CD4-positive, alpha-beta T cell treated with Interleukin-17A for 4 hours (primary cell): Measurements from ENCODE around the gene RGS6.

Experiments
- DNase-seq: peaks from one replicate; pipeline ENCODE4 v3.0.0-alpha.2; 2020; ENCODE audit warnings: mixed read lengths

RGS6 gene

DNA sequence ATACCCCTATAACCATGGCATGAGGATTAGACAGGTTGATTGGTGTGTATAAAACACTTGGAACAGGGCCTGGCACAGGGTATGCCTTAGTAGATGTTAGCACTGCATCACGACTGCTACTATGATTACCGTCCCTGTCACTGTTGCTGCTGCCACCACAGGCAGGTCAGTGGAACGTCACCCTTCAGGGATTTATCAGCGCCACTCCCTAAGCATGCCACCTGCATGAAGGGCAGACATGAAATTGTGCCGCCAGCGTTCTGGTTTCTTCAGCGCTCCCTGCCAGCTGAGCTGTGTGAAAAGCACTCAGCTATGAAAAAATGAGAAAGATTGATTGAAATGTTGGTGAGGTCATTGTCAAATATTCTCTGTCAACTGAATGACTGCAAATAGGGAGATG is 484.7 kb downstream of the RGS6 start:
- no peak for DNase-seq

DNA sequence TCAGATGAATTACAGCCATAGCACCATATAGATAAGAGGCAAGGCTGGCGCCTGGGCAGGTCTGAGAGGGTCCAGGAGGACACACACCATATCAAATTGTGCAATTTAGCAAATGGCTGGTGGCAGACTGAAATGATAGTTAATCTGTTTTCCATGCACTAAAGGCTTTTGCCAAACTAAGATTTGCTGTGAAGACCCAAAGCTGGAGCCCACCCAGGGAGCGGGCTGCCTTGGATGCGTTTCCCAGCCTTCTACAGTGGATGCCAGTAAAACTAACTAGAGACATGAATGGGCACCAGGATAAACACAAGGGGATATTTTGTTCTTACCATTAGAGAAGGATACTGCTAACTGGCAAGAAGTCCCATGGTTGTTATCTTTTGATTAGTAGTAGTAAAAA is 486.6 kb downstream of the RGS6 start:
- no peak for DNase-seq

DNA sequence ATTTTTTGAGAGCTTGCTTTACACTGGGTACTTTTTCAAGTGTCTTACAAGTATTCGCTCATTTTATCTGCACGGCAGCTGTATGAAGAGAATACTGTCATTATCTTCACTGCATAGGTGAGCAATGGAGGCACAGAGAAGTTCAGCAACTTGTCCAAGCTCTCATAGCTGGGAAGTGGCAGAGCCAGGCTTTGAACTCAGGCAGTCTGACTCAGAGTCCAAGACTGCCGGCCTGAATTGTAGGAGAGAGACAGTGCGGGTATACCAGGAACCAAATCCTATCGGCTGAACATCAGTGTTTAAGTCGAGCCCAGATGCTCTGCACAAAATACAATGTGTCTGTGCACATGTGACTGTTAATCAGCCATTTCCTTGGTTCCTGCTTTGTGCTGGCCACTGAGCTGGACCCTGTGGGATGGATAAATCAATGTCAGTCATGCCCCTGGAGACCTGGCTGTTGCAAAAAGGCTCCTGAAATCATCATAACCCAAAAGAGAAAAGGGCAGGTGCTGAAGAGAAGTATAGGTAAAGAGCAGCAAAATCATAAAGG is 487.1 kb downstream of the RGS6 start:
- no peak for DNase-seq

DNA sequence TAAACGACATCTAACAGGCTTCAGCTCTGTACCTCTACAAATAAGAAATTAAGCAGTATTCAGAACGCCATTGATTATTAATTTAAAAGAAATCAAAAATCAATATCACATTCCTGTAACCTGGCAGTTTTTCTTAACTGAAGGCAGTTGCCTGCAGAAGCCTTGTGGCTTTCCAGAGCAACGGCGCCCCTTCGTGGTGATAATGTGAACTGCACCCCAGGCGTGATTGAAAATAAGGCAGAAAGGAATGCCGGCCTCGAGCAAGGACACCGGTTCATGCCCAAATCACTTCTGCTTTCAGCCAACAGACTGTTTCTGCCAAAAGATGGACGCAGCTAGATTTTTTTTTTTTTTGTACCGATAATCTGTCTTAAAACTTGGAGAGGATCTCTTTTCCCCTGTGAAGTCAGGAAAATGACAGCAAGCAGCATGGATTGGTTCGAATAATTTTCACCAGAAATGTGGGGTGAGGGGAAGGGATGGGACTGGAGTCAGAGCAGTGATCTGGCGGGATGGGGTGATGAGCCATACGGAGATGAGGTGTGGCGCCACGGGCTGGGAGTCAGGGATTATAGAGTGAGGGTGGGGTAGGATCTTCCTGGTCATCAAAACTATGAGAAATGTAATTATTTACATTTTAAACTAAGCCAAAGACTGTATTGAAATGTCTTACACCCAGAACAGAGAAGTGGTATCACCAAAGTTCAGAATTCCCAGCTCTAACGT is 488.7 kb downstream of the RGS6 start:
- peak; percentile 60 for DNase-seq

DNA sequence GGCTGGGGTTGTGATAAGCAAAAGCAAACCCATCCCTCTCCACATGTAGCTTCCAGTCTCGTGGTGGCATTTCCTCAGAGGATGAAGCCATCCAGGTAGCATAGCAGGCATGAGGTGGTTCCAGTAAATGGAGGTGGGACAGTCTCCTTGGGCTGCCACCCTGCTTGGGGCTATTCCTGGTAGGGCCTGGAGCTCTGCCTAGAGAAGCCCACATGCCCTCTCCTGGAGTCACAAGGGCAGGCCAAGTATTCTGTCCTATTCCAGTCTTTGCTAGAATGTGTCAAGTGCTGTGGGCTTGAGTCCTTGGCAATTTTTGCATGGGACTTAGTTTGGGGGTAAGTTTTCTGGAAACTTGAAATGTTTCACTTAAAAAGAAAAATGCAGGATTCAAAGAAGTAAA is 491.7 kb downstream of the RGS6 start:
- DNase-seq = no peak

DNA sequence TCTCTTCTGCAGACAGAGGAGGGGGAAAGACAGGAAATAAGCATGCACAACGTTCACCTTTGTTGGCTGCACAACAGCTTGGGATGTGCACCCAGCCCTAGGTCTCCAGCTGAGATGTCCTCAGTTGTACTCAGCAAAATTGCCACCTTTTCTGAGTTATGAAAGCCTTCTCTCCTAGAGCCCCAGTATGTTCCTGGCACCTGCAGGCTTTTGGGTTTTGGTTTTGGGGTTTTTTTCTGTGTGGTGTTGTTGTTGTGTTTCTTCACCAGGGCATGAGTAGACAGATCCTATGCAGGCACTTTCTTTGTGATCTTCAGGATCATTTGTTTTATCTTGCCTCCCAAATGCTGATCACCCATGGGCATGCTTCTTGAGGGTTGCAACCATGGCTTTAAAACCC is 498.2 kb downstream of the RGS6 start:
- no peak for DNase-seq

DNA sequence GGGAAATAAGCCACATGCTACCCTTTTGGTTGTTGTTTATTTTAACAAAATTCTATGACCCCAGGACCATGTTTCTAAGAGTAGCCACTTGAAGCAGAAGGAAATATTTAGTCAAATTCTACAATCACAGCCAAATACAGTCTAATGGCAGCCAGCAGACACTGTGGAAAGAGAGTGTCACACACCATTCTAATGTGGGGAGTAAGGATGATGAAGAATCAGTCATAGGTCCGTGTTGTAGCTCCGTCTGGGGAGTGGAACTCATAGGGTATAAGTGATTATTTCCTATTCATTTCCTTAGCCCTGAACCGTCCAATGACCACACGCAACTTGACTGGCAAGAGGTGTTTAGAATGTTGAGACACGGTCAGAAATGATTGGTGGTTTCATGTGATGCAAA is 500.5 kb downstream of the RGS6 start:
- no peak for DNase-seq

DNA sequence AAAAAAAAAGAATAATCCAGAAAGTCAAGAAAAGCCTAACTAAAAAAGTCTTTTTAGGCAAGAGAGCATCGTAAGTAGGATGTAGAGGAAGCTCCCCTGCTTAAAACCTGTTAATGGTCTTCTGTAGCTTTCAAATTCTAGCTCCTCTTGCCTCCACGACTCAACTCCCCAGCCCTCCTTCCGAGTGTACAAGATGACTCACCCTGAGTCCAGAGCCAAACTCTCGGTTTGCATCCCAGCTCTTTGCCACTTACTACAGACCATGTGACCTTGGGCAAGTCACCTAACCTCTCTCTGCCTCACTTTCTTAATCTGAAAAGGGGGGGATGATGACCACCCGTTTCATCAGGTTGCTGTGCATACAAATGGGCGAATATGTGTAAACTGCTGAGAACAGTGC is 501.3 kb downstream of the RGS6 start:
- no peak for DNase-seq

DNA sequence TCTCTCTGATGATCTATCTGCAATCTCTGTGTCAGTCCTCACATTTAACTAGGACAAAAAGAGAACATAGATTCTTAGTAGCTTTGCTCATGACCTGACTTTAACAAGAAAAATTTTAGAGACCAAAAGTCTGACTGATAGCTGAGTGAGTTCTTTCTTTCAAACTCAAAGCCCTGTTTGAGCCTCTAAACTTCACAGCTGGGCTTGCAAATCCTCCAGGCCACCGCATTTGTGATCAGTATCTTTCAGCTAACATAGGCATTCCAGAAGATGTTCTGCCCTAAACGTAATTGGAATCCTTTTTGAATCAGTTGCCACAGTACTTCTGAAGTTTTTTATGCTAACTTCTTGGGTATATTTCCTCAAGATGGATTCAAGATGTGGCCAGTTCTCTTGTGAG is 502.6 kb downstream of the RGS6 start:
- no peak for DNase-seq

DNA sequence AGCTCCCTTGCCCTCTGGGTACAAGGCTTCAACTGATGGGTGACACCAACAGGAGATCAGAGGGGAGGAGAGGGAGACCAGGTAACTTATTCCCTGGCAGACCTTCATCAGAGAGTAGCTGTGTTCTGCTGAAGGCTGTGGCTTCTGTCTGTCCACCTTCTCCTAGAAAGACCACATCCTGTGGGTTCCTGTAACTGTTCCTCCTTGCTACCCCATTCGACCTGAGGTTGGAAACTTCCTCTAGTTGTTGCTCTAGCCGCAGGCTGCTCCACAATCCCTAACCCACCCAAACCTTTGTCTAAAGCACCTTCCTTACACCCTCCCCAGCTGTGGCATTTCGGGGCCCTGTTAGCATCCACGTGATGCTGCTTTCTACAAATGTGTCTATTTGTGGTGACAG is 507.5 kb downstream of the RGS6 start:
- DNase-seq = no peak

DNA sequence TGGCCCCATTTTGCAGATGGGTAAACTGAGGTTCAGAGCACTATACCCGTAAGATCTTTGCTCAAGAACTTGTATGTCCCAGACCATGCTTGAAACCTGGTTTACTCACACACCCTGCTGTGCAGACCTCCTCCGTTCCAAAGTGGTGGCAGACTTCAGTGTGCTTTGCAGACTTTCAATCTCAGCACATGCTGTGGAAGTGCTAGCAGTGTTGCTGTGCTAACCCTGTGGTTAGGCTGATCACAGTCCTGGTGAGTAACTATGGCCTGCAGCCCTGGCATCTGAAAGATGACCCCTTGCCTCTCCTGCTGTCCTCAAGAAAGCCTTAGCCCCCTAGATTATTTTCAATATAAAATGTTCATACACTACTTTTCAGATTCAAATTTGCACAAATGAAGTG is 511.0 kb downstream of the RGS6 start:
- DNase-seq = no peak

DNA sequence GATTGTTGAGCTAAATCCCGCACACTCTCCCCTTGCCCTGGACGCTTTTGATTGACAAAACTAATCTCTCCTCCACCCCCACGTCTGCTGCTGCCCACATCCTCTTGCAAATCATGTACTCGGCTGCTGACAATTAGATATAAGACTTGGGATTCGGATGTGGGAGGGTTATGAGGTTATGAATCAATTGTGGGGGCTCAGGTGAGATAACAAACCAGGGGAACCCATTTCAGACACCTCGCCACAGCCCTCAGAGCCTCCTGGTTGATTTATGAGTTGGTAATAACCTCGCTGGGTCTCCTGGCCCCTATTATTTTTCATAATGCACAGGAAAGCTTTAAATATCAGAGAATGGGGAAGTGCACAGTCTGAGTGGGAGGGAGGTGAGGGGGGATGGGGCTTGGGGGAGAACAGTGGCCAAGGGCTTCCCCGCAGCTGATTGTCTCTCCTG is 511.8 kb downstream of the RGS6 start:
- peak; percentile 32 for DNase-seq

DNA sequence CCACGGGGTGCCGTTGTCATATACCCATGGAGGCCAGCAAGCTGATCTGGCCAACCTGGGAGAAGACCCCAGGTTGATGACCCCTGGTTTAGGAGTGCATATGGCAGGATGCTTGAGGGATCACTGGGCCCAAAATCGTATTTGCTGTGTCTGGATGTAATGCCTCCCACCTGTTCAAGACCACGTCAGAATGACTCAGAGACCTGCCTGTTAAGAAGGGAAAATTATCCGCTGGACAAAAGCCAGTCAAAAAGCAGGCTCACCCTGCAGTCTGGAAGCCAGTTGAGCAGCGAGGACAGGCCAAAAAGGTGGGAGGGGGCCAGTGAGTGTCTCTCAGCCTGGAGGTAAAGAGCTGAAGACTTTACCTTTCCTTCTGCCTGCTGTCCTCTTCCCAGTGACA is 512.5 kb downstream of the RGS6 start:
- no peak for DNase-seq

DNA sequence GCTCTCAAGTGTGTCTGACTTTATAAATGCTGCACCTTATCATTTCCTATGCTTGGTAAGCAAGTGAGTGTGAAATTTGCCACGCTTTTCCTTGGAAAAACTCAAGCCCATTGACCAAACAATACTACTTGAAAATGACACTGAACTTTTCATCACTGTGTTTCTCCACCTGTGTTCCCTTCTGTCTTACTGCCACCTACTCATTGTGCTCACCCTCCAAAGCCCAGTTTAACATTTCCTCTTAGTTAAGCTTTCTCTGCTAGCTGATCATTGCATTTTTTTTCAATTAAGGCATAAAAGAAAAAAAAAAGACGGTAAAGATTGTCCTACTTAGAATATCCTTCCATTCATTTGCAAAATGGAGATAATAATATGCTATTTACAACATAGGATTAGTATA is 516.0 kb downstream of the RGS6 start:
- no peak for DNase-seq

DNA sequence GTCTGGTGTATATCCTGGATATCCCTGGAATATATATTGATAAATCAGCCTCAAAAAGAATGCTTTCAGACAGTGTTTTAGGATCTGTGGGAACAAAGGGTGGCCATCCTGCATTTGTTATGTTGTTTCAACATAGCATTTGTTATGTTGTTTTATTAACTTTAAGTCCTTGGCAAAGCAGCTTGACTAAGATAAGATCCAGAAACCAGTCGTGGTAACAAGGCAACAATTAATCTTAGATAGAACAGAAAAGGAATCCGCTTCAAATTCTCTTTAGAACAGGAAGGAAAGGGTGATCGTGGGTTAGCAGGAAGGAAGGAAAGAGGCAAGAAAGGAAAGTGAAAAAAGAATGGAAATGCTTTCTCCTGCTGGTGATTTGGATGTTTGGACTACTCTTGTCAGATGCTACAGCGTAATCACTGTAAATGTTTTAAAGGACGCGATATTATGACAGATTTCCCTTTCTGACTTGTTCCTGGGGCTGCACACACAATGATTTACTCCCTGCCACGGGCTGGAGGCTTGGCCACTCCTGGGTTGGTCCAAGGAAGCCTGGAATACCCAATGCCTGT is 518.3 kb downstream of the RGS6 start:
- DNase-seq = no peak

DNA sequence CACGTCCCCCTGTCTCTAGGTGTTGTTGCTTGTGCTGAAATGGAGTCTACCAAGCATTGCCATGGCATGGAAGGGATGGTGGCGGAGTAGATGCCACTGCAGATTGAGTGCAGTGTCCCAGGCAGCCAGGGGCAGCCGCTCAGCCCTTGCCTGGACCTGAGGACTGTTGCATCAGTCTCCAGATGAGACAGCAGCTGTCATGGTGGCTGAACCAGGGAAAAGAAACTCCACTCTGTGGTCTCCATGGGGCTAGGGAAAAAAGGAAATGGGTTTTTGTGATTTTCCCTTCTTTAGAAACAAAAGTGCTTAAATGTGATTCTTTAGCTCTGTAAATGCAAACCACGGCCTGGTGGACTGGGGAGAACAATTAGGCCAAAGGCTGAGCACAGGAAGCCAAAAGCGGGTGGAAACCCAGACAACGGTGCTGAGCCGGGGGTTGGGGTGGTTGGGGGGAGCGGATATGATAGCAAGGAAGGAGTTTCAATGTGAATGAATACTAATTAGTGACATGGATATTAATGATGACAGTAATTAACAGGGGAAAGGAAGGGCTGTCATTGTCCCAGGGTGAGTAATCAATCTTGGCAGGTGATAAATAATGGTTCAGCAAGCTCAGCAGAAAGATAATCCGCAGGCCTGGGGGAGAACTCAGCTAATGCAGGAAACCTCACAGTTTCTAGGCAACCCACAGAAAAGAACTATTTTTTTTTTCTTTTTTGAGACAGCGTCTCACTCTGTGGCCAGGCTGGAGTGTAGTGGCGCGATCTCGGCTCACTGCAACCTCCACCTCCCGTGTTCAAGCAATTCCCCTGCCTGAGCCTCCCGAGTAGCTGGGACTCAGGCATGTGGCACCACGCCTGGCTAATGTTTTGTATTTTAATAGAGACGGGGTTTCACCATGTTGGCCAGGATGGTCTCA is 519.1 kb downstream of the RGS6 start:
- peak; percentile 48 for DNase-seq

DNA sequence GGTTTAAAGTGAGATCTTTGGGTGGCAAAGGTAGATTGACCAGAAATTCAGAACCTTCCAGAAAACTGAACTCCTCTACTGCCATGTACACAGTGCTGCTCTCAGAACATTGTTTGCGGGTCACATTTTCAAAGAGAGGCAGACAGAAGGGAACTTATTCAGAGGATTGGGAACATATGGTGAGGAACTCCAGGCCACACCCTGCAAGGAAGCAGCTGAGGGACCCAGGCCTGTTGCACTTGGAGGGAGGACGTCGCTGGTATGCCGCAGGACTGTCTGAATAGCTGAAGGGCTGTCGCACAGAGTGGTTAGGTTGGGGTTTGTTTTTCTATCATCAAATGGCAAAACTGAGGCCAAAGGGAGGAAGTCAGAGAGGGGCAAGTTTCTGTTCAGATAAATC is 520.5 kb downstream of the RGS6 start:
- DNase-seq = no peak

DNA sequence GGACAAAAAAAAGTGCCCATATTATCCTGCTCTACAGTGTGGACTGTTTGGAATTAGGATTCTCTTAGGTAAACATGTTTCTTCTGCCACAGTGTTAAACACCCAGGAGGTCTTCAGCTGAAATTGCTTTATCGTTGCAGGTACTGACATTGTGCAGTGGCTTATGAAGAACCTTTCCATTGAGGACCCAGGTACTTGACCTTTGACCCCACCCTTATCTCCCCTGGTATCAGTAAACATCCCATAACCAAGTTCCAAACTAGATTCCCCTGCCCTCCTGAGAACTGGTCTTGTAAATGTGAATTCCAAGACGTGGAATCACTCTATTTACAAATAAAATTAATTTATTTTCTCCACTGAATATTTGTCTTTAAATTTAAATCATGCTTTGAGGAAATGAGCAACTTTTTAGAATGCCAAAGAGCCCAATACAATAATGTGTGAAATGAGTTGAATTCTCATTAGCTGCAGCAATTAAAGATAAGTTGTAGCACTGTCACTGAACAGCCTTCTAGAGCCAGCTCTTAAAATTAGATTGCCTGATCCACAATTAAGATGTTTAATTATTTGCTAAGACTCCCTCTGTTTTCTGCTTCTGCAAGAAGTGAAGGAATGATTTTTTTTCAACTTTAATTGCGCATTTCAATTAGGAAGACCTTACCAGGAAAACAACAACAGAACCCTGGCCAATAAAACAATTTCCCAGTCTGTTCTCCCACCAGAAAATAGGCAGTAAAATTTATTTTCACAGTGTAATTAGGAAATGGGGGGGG is 522.3 kb downstream of the RGS6 start:
- DNase-seq = no peak

DNA sequence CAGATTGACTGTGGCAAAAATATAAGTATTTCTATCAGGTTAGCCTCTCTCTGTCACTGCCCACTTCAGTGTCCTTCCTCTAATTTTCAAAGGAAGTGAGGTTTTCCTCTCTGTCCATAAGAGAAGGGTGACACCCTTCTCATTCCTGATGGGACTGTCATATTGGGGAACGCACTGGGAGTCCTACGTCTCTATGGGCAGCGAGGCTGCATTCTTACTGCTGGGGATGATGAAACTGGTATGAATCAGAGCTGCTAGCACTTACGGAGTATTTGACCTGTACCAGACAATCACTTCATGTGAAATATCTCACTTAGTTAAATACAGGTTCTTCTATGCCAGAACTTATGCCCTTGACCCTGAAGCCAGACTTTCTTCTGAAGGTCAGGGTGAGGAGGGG is 525.4 kb downstream of the RGS6 start:
- no peak for DNase-seq

DNA sequence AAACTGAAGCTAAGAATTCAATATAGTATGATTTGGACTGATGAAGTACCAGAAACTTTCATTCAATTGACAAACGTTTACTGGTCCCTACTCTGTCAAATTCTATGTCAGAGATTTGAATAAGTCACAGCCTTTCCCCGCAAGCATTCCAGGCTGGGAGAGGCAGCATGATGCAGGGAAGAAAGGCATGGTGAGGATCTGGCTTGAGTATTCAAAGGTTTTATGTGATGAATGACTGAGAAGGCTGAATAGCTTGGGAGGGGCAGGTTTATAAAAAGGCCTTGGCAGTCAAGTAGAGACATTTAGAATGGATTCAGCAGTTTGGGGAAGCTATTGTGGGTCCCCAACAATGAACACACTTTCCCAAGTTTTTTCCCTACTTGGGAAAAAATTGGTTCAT is 529.8 kb downstream of the RGS6 start:
- no peak for DNase-seq

DNA sequence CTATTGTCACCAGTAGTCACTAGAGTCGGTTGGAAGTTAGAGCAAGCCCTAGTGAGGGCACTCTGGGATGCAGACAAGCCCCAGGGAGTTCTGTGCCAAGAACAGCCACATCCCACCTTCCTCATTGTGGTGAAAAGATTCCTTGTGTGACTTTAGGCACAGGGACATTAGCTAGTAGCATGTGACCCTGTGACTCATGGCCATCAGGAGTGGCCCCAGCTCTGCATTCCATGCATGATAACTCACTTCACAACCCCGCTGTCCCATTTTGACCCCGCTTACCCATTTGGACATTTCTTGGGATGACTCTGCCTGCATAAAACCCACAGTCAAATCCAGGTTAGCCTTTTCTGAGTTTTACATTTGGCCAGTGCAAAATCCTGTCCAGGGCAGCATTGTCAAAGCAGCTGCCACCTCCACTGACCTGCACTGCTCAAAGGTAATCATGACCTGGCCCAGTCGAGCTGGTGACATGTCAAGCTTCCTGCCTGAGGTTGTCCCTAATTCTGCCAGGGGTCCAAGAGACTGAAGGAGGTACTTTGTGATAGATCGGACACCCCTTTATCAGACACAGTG is 531.1 kb downstream of the RGS6 start:
- no peak for DNase-seq

DNA sequence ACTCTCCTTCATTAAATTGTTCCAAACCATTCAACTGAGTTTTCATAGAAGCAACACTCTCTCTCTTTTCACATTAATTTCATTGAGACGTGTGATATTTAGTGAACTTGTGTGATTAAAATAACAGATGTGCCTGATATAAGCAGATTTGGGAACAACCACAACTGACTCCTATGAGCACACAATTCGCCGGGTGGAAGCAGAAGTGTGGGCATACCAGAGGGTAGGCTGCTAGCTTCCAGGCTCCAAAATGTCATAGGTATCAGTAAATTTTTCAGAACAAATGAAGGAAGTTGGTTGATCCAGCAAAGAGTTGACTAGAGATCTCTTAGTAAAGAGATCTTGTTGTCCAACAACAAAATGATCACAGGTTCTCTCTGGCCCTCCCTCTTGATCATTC is 532.0 kb downstream of the RGS6 start:
- no peak for DNase-seq

DNA sequence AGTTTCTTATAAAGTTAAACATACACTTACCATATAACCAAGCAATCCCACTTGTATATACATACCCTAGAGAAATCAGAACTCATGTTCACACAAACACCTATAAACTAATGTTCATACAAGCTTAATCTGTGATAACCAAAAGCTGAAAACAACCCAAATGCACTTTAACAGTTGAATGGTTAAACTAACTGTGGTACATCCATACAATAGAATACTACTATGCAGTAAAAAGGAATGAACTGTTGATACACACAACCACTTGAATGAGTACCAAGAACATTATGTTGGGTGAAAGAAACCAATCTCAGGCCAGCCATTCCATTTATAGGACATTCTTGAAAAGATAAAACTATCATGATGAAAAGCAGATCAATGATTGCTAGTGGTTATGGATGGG is 534.1 kb downstream of the RGS6 start:
- DNase-seq = no peak
